ENCODE data around the gene FBXO15.

DNA sequence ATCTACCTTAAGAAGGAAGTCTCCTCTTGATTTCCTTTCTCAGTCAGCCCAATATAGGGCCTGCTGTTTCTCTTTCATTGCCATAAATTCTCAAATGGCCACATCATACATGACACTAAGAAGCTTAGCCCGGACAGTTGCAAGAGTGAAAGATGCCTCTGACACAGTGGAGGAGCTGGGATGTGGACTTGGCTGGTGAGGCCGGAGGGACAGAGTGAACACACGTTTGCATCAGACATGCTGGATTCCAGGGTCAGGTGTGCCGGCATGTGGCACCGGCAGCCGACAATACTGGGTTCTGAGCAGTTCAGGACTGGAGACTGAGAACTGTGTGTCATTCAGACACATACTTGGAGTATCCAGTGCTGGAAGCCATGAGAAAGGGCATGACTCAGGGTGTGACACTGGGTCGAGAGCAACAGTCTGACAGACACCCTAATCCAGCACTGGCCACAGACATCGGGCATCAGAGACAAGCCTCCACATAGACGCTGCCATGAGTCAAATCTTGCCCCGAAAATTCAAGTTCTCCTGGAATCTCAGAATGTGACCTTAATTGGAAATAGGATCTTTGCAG is 32.1 kb upstream of the FBXO15 start:
- TF ChIP-seq NAIF1 (CRISPR knock-in tag; IDR thresholded peaks at IDR 0.05; ENCODE audit: borderline replicate concordance), result no peak
- TF ChIP-seq ZNF230 (CRISPR knock-in tag; IDR thresholded peaks at IDR 0.05), result no peak
- no peak for TF ChIP-seq ZNF180 (CRISPR knock-in tag; IDR thresholded peaks at IDR 0.05; ENCODE audit: borderline replicate concordance, low read depth)
- TF ChIP-seq, protein P1, sequence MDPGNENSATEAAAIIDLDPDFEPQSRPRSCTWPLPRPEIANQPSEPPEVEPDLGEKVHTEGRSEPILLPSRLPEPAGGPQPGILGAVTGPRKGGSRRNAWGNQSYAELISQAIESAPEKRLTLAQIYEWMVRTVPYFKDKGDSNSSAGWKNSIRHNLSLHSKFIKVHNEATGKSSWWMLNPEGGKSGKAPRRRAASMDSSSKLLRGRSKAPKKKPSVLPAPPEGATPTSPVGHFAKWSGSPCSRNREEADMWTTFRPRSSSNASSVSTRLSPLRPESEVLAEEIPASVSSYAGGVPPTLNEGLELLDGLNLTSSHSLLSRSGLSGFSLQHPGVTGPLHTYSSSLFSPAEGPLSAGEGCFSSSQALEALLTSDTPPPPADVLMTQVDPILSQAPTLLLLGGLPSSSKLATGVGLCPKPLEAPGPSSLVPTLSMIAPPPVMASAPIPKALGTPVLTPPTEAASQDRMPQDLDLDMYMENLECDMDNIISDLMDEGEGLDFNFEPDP (CRISPR knock-in tag; conservative IDR thresholded peaks at IDR 0.05), result no peak
- no peak for TF ChIP-seq GTF3A (CRISPR knock-in tag; conservative IDR thresholded peaks at IDR 0.05)
- no peak for TF ChIP-seq MXI1 (IDR thresholded peaks at IDR 0.05; ENCODE audit: borderline replicate concordance, low read depth, low read length)
- TF ChIP-seq, protein P2, sequence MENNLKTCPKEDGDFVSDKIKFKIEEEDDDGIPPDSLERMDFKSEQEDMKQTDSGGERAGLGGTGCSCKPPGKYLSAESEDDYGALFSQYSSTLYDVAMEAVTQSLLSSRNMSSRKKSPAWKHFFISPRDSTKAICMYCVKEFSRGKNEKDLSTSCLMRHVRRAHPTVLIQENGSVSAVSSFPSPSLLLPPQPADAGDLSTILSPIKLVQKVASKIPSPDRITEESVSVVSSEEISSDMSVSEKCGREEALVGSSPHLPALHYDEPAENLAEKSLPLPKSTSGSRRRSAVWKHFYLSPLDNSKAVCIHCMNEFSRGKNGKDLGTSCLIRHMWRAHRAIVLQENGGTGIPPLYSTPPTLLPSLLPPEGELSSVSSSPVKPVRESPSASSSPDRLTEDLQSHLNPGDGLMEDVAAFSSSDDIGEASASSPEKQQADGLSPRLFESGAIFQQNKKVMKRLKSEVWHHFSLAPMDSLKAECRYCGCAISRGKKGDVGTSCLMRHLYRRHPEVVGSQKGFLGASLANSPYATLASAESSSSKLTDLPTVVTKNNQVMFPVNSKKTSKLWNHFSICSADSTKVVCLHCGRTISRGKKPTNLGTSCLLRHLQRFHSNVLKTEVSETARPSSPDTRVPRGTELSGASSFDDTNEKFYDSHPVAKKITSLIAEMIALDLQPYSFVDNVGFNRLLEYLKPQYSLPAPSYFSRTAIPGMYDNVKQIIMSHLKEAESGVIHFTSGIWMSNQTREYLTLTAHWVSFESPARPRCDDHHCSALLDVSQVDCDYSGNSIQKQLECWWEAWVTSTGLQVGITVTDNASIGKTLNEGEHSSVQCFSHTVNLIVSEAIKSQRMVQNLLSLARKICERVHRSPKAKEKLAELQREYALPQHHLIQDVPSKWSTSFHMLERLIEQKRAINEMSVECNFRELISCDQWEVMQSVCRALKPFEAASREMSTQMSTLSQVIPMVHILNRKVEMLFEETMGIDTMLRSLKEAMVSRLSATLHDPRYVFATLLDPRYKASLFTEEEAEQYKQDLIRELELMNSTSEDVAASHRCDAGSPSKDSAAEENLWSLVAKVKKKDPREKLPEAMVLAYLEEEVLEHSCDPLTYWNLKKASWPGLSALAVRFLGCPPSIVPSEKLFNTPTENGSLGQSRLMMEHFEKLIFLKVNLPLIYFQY (CRISPR knock-in tag; IDR thresholded peaks at IDR 0.05; ENCODE audit: borderline replicate concordance), result no peak
- TF ChIP-seq ZNF317 (CRISPR knock-in tag; IDR thresholded peaks at IDR 0.05), result no peak
- no peak for TF ChIP-seq POLR2A (IDR thresholded peaks at IDR 0.05; ENCODE audit: insufficient read depth in 1 of 2, low read depth in 2 of 2, low read length in 2 of 2)
